OCI-LY3 (cell line): ENCODE measurements around the gene NPTXR.

ENCODE experiments used
- H2AFZ ChIP-seq: fragments of 200-600, 300-600 bp; shearing (Covaris generic); 2 replicates; pipeline ENCODE4 v1.6.0; 2014; ENCODE audit warnings: antibody characterized with exemption, low read depth, low read length
- H3K27ac ChIP-seq: fragments of 200-600, 300-600 bp; sonication (generic); 2 replicates; pipeline ENCODE4 v1.5.1; 2014; ENCODE audit warnings: mild to moderate bottlenecking, low read length, moderate library complexity, mixed read lengths
- H3K27me3 ChIP-seq: fragments of 200-600, 300-600 bp; sonication (generic); 2 replicates; pipeline ENCODE4 v1.6.1; 2014; ENCODE audit warnings: low read depth, low read length, mixed read lengths
- H3K36me3 ChIP-seq: fragments of 200-600, 300-600 bp; sonication (generic); replicated peaks from 2 replicates; pipeline ENCODE3; 2014; ENCODE audit warnings: low read depth, low read length, mixed read lengths
- H3K4me1 ChIP-seq: fragments of 300-600, 200-600 bp; sonication (generic); 2 replicates; pipeline ENCODE4 v1.6.1; 2014; ENCODE audit warnings: low read length, mixed read lengths
- H3K4me2 ChIP-seq: fragments of 200-600, 300-600 bp; sonication (generic); 2 replicates; pipeline ENCODE4 v1.6.1; 2014; ENCODE audit warnings: low read length, mixed read lengths
- H3K4me3 ChIP-seq: fragments of 300-600, 200-600 bp; sonication (generic); 2 replicates; pipeline ENCODE4 v1.5.1; 2014; ENCODE audit warnings: antibody characterized with exemption, mild to moderate bottlenecking, low read length, moderate library complexity
- H3K79me2 ChIP-seq: fragments of 300-600, 200-600 bp; shearing (Covaris generic); 2 replicates; pipeline ENCODE4 v1.6.1; 2014; ENCODE audit warnings: mild to moderate bottlenecking, low read length, mixed read lengths
- H3K9ac ChIP-seq: fragments of 300-600, 200-600 bp; shearing (Covaris generic); 2 replicates; pipeline ENCODE4 v1.6.0; 2014; ENCODE audit warnings: mild to moderate bottlenecking, low read length, moderate library complexity
- H3K9me3 ChIP-seq: fragments of 200-600, 300-600 bp; shearing (Covaris generic); 2 replicates; pipeline ENCODE4 v1.6.1; 2014; ENCODE audit warnings: low read length, mixed read lengths; ENCODE audit not compliant: insufficient read depth
- H4K20me1 ChIP-seq: fragments of 200-600, 300-600 bp; sonication (generic); 2 replicates; pipeline ENCODE4 v1.6.1; 2016; ENCODE audit warnings: low read length, mixed read lengths; ENCODE audit not compliant: insufficient read depth
- EZH2phosphoT487 ChIP-seq: fragments of 200-600 bp; shearing (Covaris generic); IDR thresholded peaks from 2 replicates; pipeline ENCODE4 v1.6.1; 2018; ENCODE audit warnings: antibody characterized with exemption, mixed run types, low read depth
- TF ChIP-seq, protein P1 (sequence below): fragments of 200-600, 300-600 bp; sonication (generic); IDR thresholded peaks from 2 replicates; pipeline ENCODE4 v1.5.1; 2014; ENCODE audit warnings: antibody characterized with exemption, low read length, low read depth

Gene NPTXR

GRCh38 chr22:38783095-38783615 lies 60.7 kb downstream of the NPTXR start:
- Histone ChIP-seq H3K4me2 (no peak overlapping the region), H2AFZ (no peak overlapping the region), H3K4me1 (no peaks in the 10 kb centered on the region), H3K27me3 (no peaks in the 10 kb centered on the region), H3K27ac (no peak overlapping the region), H3K9ac (no peak overlapping the region), H3K36me3 (no peaks in the 10 kb centered on the region), H3K79me2 (no peaks in the 10 kb centered on the region), H3K9me3 (no peaks in the 10 kb centered on the region), H4K20me1 (no peaks in the 10 kb centered on the region), H3K4me3 (no peak overlapping the region)
- TF ChIP-seq, protein P1, sequence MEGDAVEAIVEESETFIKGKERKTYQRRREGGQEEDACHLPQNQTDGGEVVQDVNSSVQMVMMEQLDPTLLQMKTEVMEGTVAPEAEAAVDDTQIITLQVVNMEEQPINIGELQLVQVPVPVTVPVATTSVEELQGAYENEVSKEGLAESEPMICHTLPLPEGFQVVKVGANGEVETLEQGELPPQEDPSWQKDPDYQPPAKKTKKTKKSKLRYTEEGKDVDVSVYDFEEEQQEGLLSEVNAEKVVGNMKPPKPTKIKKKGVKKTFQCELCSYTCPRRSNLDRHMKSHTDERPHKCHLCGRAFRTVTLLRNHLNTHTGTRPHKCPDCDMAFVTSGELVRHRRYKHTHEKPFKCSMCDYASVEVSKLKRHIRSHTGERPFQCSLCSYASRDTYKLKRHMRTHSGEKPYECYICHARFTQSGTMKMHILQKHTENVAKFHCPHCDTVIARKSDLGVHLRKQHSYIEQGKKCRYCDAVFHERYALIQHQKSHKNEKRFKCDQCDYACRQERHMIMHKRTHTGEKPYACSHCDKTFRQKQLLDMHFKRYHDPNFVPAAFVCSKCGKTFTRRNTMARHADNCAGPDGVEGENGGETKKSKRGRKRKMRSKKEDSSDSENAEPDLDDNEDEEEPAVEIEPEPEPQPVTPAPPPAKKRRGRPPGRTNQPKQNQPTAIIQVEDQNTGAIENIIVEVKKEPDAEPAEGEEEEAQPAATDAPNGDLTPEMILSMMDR, result no peak

DNA sequence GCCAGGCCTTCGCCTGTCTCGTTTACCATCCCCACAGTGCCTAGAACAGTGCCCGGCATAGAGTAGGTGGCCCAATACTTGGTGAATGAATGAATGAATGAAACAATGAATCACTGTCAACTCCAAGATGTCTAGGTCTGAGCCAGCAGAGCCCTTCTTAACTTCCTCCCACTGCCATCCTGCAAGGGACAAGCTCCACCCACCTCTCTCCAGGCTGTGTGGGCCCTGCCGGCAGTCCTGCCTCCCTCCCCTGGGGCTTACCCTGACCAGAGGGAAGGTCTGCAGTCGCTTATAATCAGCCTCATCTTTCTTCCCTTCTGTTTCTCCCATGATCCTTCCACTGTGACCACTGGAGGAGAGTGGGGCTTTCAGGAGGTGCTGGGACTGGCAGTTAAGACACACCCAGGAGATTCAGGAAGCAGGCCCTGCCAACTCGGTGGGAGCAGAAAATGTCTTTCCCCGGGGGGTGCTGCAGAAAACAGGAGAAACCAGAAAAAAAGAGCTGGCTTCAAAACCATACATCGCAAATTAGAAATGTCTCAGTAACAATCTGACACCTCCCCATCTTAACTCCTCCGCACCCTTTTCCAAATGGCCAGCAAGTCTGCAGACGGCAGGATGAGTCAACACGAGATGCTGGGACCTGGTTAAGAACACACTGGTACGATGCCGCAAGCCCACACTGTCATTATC lies 61.3 kb downstream of the NPTXR start:
- no peaks in the 10 kb centered on the region for H3K4me1 ChIP-seq
- no peak overlapping the region for H3K4me2 ChIP-seq
- no peaks in the 10 kb centered on the region for H3K9me3 ChIP-seq
- H2AFZ ChIP-seq, result no peak overlapping the region
- no peak overlapping the region for H3K27ac ChIP-seq
- no peak overlapping the region for H3K9ac ChIP-seq
- H3K27me3 ChIP-seq, result no peaks in the 10 kb centered on the region
- no peaks in the 10 kb centered on the region for H3K36me3 ChIP-seq
- H3K79me2 ChIP-seq, result no peaks in the 10 kb centered on the region
- no peak overlapping the region for H3K4me3 ChIP-seq
- no peaks in the 10 kb centered on the region for H4K20me1 ChIP-seq
- TF ChIP-seq, protein P1, result no peak
- no peak for TF ChIP-seq EZH2phosphoT487

GRCh38 chr22:38781033-38781432 lies 62.8 kb downstream of the NPTXR start:
- no peak overlapping the region for H3K27ac ChIP-seq
- no peaks in the 10 kb centered on the region for H3K9me3 ChIP-seq
- no peak overlapping the region for H2AFZ ChIP-seq
- H3K79me2 ChIP-seq, result no peaks in the 10 kb centered on the region
- no peaks in the 10 kb centered on the region for H3K27me3 ChIP-seq
- TF ChIP-seq, protein P1, result no peak
- TF ChIP-seq EZH2phosphoT487, result no peak
- no peak overlapping the region for H3K4me2 ChIP-seq
- no peak overlapping the region for H3K4me3 ChIP-seq
- H4K20me1 ChIP-seq, result no peaks in the 10 kb centered on the region
- no peak overlapping the region for H3K9ac ChIP-seq
- H3K36me3 ChIP-seq, result no peaks in the 10 kb centered on the region
- no peaks in the 10 kb centered on the region for H3K4me1 ChIP-seq

- Histone ChIP-seq H3K4me3 (no peak overlapping the region), H3K9ac (no peak overlapping the region), H3K36me3 (no peaks in the 10 kb centered on the region), H3K4me1 (no peaks in the 10 kb centered on the region), H2AFZ (no peak overlapping the region), H4K20me1 (no peaks in the 10 kb centered on the region), H3K9me3 (no peaks in the 10 kb centered on the region), H3K79me2 (no peaks in the 10 kb centered on the region), H3K27me3 (no peaks in the 10 kb centered on the region), H3K27ac (no peak overlapping the region), H3K4me2 (no peak overlapping the region)
- no peak for TF ChIP-seq EZH2phosphoT487
- TF ChIP-seq, protein P1, result no peak
Measured at GRCh38 chr22:38777087-38777671, 66.6 kb downstream of the NPTXR start.
